ENCODE results near the gene ASCL5.

The ASCL5 gene

GRCh38 chr1:201157949-201158348 lies 31.0 kb upstream of the ASCL5 start:
- no peak for TF ChIP-seq CTCF (IDR thresholded peaks at IDR 0.05)
- Histone ChIP-seq H3K27ac (no peak overlapping the region), H3K4me3 (no peak overlapping the region)
- DNase-seq (ENCODE audit: low spot score): no peak

- Histone ChIP-seq H3K27ac (no peak overlapping the region), H3K4me3 (no peak overlapping the region)
- TF ChIP-seq CTCF (IDR thresholded peaks at IDR 0.05): no peak
- no peak for DNase-seq (ENCODE audit: low spot score)
These were observed 29.8 kb upstream of the ASCL5 start for GRCh38 chr1:201156819-201157218.

GRCh38 chr1:201156346-201156745 lies 29.4 kb upstream of the ASCL5 start:
- Histone ChIP-seq H3K4me3 (no peak overlapping the region), H3K27ac (no peak overlapping the region)
- TF ChIP-seq CTCF (IDR thresholded peaks at IDR 0.05): no peak
- DNase-seq (ENCODE audit: low spot score): peak; percentile 16

- H3K4me3 ChIP-seq: no peak overlapping the region
- no peak overlapping the region for H3K27ac ChIP-seq
- peak; percentile 54 for DNase-seq (ENCODE audit: low spot score)
These were observed 28.4 kb upstream of the ASCL5 start for GRCh38 chr1:201155354-201155753.

GRCh38 chr1:201154389-201155165 lies 27.6 kb upstream of the ASCL5 start, which contains the start of gene TMEM9:
Gene TMEM9 (minus strand): TSS chr1:201154474. CDS start chr1:201153923, 551 bp downstream.
- peak within 1 kb of the TSS; percentile 82 for H3K4me3 ChIP-seq
- no peak for TF ChIP-seq CTCF (IDR thresholded peaks at IDR 0.05)
- peak within 1 kb of the TSS; percentile 63 to 75 for H3K27ac ChIP-seq
- DNase-seq (ENCODE audit: low spot score): peak; percentile 98

More at GRCh38 chr1:201155354-201155753, 28.4 kb upstream of the ASCL5 start:
- TF ChIP-seq CTCF (IDR thresholded peaks at IDR 0.05): no peak

- DNase-seq (ENCODE audit: low spot score): no peak
- peak overlapping the region; percentile 82 for H3K4me3 ChIP-seq
- H3K27ac ChIP-seq: peak overlapping the region; percentile 63 to 75
- no peak for TF ChIP-seq CTCF (IDR thresholded peaks at IDR 0.05)
These were observed 26.7 kb upstream of the ASCL5 start for GRCh38 chr1:201153474-201154388.

Data from coronary artery (tissue), 2 donors.